ENCODE data around the gene IPMK. TPM values are rescaled to one million over a fixed set of nuclear protein-coding genes. Genes with fewer than 3 reads are reported as not detected.

The IPMK gene
- total and polyA plus RNA-seq, 9 donors, result 1.5 to 4.3 (median 2.8) TPM

- Histone ChIP-seq H3K4me1 (ENCODE audit: insufficient read depth) (peaks cover 4% of the 10 kb centered on the region), H3K4me3 (no peak overlapping the region), H3K9me3 (no peaks in the 10 kb centered on the region), H3K27me3 (no peaks in the 10 kb centered on the region), H3K27ac (no peak overlapping the region), H3K36me3 (no peaks in the 10 kb centered on the region)
- TF ChIP-seq, protein P1, sequence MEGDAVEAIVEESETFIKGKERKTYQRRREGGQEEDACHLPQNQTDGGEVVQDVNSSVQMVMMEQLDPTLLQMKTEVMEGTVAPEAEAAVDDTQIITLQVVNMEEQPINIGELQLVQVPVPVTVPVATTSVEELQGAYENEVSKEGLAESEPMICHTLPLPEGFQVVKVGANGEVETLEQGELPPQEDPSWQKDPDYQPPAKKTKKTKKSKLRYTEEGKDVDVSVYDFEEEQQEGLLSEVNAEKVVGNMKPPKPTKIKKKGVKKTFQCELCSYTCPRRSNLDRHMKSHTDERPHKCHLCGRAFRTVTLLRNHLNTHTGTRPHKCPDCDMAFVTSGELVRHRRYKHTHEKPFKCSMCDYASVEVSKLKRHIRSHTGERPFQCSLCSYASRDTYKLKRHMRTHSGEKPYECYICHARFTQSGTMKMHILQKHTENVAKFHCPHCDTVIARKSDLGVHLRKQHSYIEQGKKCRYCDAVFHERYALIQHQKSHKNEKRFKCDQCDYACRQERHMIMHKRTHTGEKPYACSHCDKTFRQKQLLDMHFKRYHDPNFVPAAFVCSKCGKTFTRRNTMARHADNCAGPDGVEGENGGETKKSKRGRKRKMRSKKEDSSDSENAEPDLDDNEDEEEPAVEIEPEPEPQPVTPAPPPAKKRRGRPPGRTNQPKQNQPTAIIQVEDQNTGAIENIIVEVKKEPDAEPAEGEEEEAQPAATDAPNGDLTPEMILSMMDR (IDR thresholded peaks at IDR 0.05), result no peak
- no peak for TF ChIP-seq EP300 (IDR thresholded peaks at IDR 0.05)
- no peak for TF ChIP-seq POLR2A (IDR thresholded peaks at IDR 0.05)
- peak in 1 of 5 donors; percentile 38 for DNase-seq
- intact Hi-C loops (cut with DNase I), result no loop called here
These were observed 8.2 kb upstream of the IPMK start for GRCh38 chr10:58275908-58276307.

- Histone ChIP-seq H3K4me1 (ENCODE audit: insufficient read depth) (peaks cover 4% of the 10 kb centered on the region), H3K9me3 (no peaks in the 10 kb centered on the region), H3K27ac (no peak overlapping the region), H3K36me3 (no peaks in the 10 kb centered on the region), H3K4me3 (no peak overlapping the region), H3K27me3 (no peaks in the 10 kb centered on the region)
- WGBS, 3 donors, result 29 to 40% (median 32%) methylated on average over 2 of the region's 2 CpGs
- DNase-seq, result no peak
- TF ChIP-seq, protein P1 (IDR thresholded peaks at IDR 0.05), result no peak
- no peak for TF ChIP-seq POLR2A (IDR thresholded peaks at IDR 0.05)
- no peak for TF ChIP-seq EP300 (IDR thresholded peaks at IDR 0.05)
- intact Hi-C loops (cut with DNase I), result no loop called here
These were observed 7.6 kb upstream of the IPMK start for GRCh38 chr10:58275261-58275660.

- H3K27me3 ChIP-seq, result no peaks in the 10 kb centered on the region
- peaks cover 2% of the 10 kb centered on the region for H3K4me1 ChIP-seq (ENCODE audit: insufficient read depth)
- TF ChIP-seq, protein P1 (IDR thresholded peaks at IDR 0.05), result peak in 1 of 3 donors; percentile 11
- TF ChIP-seq POLR2A (IDR thresholded peaks at IDR 0.05) (no peak), EP300 (IDR thresholded peaks at IDR 0.05) (no peak)
- peak overlapping the region; percentile 72 for H3K4me3 ChIP-seq
- no peaks in the 10 kb centered on the region for H3K36me3 ChIP-seq
- no peaks in the 10 kb centered on the region for H3K9me3 ChIP-seq
- intact Hi-C loops (cut with DNase I), result no loop called here
- no peak for DNase-seq
- 8 to 16% (median 10%) methylated on average over 12 of the region's 12 CpGs for WGBS, 3 donors
- H3K27ac ChIP-seq, result peak overlapping the region in 1 of 2 donors; percentile 97
These were observed 2.1 kb upstream of the IPMK start for GRCh38 chr10:58269782-58270290.

DNA sequence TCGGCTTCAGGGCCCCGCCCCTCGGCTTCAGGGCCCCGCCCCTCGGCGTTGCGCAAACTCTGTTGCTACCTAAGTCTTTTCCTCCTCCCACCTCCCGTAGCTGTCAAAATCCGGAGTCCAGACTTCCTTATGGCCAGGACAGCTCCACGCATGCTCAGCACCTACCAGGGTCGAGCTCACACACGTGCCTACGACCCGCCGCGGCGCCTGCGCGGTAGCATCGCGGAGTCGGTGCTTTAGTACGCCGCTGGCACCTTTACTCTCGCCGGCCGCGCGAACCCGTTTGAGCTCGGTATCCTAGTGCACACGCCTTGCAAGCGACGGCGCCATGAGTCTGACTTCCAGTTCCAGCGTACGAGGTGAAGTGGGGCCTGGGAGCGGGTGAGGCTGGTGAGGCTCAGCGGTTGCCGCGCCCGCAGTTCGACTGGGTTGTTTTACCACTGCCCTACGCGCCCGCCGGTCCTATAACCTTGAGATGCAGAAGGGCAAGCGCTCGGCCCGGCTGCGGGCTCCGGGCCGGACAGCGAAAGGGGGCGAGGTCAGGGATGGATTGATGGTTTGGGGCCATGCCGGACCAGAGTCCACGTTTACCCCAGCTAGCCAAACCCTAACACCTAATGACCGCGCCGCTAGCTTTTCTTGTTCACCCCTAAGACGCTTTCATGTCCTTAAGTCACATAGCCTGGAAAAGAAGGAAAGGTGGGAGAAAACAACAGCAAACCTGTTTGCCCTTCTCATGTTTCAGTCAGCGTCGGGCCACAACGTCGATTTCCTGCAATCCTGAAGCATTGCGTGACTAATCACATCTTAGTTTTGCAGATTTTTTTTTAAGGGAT is 1.5 kb upstream of the IPMK start, which contains the start of gene CISD1:
Gene CISD1 (plus strand): TSS at position 217 of the 836 bp plus-strand sequence. CDS start 112 bp downstream, at position 329.
- H3K4me1 ChIP-seq (ENCODE audit: insufficient read depth), result no peaks in the 10 kb centered on the region
- H3K27me3 ChIP-seq, result no peaks in the 10 kb centered on the region
- no peaks in the 10 kb centered on the region for H3K36me3 ChIP-seq
- peak; percentile 95 to 98 (median 97) for DNase-seq
- 0% methylated on average over 66 of the region's 66 CpGs for WGBS, 3 donors
- TF ChIP-seq EP300 (IDR thresholded peaks at IDR 0.05) (no peak), POLR2A (IDR thresholded peaks at IDR 0.05) (peak; percentile 85)
- TF ChIP-seq, protein P1 (IDR thresholded peaks at IDR 0.05), result no peak
- no peaks in the 10 kb centered on the region for H3K9me3 ChIP-seq
- peak within 1 kb of the TSS; percentile 72 for H3K4me3 ChIP-seq
- intact Hi-C loops (cut with DNase I), result no loop called here
- peak within 1 kb of the TSS; percentile 81 to 97 for H3K27ac ChIP-seq

Data from ovary (tissue), 9 donors.